Measurements from ENCODE around the gene ST7. TPM values are rescaled to one million over a fixed set of nuclear protein-coding genes. Genes with fewer than 3 reads are reported as not detected.

The ST7 gene
- total RNA-seq, 2 donors from 2014 or later, result 7.6 to 9.8 TPM

DNA sequence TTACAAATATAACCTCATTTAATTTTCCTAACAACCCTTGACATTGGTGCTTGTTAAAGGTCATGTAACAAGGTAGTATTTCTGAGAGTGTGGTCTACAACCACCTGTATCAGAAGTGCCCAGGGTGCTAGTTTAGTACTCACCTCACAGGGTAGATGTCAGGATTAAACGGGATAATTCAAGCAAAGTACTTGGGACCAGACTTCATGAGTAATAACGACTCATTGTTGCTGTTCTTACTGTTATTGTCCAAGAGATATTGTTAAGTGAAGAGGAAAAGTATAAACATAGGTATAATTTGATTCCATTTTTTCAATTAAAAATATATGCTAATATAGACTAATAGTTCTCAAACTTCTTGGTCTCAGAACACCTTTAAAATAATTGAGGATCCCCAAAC, 190.3 kb downstream of the ST7 start:
- Mint-ChIP-seq H3K4me1 (ENCODE audit: low read depth in 2 of 2) (peaks cover 5% of the 10 kb centered on the region in 2 donors), H3K27me3 (no peaks in the 10 kb centered on the region), H3K4me3 (no peak overlapping the region), H3K9me3 (no peaks in the 10 kb centered on the region), H3K36me3 (peaks cover 6% of the 10 kb centered on the region), H3K27ac (no peak overlapping the region)
- DNase-seq (ENCODE audit: low spot score) (no peak), ATAC-seq (no peak)

DNA sequence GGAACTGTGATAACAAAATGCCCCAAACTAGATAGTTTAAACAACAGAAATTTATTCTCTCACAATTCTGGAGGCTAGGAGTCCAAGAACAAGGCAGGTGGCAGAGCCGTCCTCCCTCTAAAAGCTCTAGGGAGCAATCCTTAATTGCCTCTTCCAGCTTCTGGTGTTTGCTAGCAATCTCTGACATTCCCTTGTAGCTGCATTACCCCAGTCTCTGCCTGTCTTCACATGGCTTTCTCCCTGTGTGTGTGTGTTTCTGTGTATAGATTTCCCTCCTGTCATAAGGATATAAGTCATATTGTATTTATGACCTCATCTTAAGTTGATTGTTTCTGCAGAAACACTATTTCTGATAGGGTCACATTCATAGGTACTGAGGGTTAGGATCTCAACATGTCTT, 192.0 kb downstream of the ST7 start:
- ATAC-seq (no peak), DNase-seq (ENCODE audit: low spot score) (no peak)
- Mint-ChIP-seq H3K27ac (no peak overlapping the region), H3K9me3 (no peaks in the 10 kb centered on the region), H3K27me3 (no peaks in the 10 kb centered on the region), H3K4me1 (ENCODE audit: low read depth in 2 of 2) (peaks cover 5% of the 10 kb centered on the region in 2 donors), H3K4me3 (no peak overlapping the region), H3K36me3 (peaks cover 6% of the 10 kb centered on the region)

DNA sequence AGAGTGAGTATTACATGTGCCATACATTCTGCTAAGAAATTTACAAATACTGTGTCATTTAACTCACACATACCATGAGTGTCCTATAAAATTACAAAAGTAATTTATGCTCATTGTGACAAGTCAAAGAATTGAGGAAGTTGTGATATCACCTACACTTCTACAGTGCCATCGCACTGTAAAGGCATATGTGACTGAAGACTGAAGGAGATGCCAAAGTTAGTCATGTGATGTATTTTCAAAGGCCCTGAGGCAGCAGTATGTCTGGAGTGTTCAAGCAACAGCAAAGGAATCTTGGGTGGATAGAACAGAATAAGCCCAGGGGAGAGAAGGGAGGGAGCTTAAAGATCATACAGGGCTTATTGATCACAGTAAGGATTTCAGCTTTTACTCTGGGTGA, 192.8 kb downstream of the ST7 start:
- no peaks in the 10 kb centered on the region for H3K9me3 Mint-ChIP-seq
- DNase-seq (ENCODE audit: low spot score), result no peak

DNA sequence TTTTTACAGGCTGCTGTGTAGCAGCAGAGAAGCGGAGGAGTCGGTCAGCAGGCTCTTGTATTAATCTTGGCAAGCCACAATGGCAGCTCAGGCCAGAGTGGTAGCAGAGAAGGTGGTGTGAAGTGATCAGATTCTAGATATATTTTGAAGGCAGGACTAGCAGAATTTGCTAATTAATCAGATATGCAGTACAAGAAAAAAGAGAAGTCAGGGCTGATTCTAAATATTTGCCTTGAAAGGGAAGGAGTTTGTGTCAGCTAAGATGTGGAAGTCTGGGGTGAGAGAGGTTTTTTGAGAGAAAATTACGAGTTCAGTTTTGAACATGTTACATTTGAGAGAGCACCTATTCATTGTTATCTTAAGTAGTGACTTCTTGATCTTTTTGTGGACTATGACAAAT, 193.2 kb downstream of the ST7 start:
- ATAC-seq (no peak), DNase-seq (ENCODE audit: low spot score) (no peak)
- Mint-ChIP-seq H3K27ac (no peak overlapping the region), H3K4me1 (ENCODE audit: low read depth in 2 of 2) (peaks cover 5% of the 10 kb centered on the region in 2 donors), H3K4me3 (no peak overlapping the region), H3K36me3 (peaks cover 6% of the 10 kb centered on the region), H3K9me3 (no peaks in the 10 kb centered on the region), H3K27me3 (no peaks in the 10 kb centered on the region)

More for the DNA sequence above, 192.8 kb downstream of the ST7 start:
- H3K4me1 Mint-ChIP-seq (ENCODE audit: low read depth in 2 of 2), result peaks cover 5% of the 10 kb centered on the region in 2 donors
- no peak overlapping the region for H3K27ac Mint-ChIP-seq
- peaks cover 6% of the 10 kb centered on the region for H3K36me3 Mint-ChIP-seq
- ATAC-seq, result no peak
- H3K4me3 Mint-ChIP-seq, result no peak overlapping the region
- H3K27me3 Mint-ChIP-seq, result no peaks in the 10 kb centered on the region

DNA sequence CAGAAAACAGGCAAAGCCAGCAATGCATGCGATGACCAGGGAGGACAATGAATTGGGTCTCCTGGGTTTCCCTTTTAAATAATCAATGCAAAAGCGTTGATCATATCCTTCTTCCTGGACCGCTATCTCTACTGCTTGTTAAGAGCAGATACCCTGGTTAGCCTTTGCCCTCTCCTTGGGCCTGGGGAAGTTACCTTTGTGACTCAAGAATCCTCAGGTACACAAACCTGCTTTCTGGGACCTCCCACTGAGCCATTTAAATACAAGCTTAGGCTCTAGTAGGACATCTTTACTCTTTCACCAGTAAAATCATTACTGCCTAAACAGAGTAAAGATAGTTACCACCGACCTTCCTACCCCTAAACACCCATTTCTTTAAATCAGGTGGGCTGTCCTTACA, 195.7 kb downstream of the ST7 start:
- H3K27me3 Mint-ChIP-seq, result no peaks in the 10 kb centered on the region
- H3K27ac Mint-ChIP-seq, result no peak overlapping the region
- DNase-seq (ENCODE audit: low spot score), result no peak
- H3K4me1 Mint-ChIP-seq (ENCODE audit: low read depth in 2 of 2), result no peaks in the 10 kb centered on the region
- ATAC-seq, result no peak
- H3K9me3 Mint-ChIP-seq, result no peaks in the 10 kb centered on the region
- no peaks in the 10 kb centered on the region for H3K36me3 Mint-ChIP-seq
- H3K4me3 Mint-ChIP-seq, result no peak overlapping the region

DNA sequence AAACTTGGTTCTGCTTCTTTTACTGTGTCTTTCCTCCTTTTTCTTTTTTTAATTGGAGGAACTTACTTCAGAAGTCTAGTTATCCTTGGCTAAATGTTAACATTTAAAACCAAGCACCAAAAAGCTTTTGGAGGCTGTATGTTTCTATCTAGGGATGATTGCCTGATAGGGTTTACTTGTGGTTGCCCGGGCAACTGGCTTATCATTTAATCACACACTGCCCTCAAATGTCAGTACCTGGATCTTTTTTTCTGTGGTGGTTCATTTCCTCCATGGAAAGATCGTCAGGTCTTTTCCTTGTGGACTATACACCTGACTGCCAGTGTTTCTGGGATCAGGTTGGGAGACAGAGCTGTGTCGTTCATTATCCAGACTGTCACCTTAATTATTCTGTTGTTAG, 196.4 kb downstream of the ST7 start:
- no peaks in the 10 kb centered on the region for H3K4me1 Mint-ChIP-seq (ENCODE audit: low read depth in 2 of 2)
- no peak overlapping the region for H3K27ac Mint-ChIP-seq
- no peaks in the 10 kb centered on the region for H3K9me3 Mint-ChIP-seq
- DNase-seq (ENCODE audit: low spot score) (no peak), ATAC-seq (no peak)
- no peak overlapping the region for H3K4me3 Mint-ChIP-seq
- H3K27me3 Mint-ChIP-seq, result no peaks in the 10 kb centered on the region
- no peaks in the 10 kb centered on the region for H3K36me3 Mint-ChIP-seq

DNA sequence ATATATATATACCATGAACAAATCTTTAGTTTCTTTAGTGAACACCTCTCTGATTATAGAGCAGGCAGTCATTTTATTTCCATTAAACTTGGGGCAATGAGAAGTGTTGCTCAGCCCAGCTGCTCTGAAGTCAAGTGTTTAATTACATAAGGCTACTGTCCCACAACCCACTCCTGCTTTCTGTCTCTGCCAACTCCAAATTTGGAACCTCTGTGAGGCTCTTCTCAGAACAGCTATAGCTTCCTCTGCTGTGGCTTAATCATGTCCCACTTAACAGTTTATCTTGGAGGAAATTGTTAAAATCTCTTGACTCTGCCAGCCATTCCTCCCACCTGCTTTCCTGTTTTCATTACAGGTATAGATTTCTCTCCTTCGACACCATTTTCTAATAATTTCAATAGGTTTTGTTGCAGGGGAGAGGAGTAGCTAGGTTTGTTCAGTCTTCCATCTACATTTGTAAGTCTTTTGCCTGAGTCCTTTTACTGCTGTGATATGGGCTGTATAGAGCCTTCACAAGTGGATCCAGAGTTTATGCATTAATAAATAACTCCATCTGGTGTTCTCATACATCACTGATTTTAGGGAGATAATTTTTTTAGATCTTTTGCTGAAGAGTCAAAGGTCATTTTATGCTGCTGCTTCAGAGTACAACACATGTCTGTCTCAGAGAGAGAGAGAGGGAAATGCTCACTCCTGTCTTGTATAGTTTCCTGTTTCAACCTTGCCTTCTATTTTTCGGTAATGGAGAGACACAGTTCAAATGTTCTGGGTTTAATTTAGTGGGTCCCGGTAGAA, 199.1 kb downstream of the ST7 start:
- H3K36me3 Mint-ChIP-seq, result no peaks in the 10 kb centered on the region
- ATAC-seq, result no peak
- DNase-seq (ENCODE audit: low spot score), result no peak
- no peaks in the 10 kb centered on the region for H3K9me3 Mint-ChIP-seq
- no peaks in the 10 kb centered on the region for H3K27me3 Mint-ChIP-seq
- H3K4me1 Mint-ChIP-seq (ENCODE audit: low read depth in 2 of 2), result no peaks in the 10 kb centered on the region
- no peak overlapping the region for H3K4me3 Mint-ChIP-seq
- H3K27ac Mint-ChIP-seq, result no peak overlapping the region

DNA sequence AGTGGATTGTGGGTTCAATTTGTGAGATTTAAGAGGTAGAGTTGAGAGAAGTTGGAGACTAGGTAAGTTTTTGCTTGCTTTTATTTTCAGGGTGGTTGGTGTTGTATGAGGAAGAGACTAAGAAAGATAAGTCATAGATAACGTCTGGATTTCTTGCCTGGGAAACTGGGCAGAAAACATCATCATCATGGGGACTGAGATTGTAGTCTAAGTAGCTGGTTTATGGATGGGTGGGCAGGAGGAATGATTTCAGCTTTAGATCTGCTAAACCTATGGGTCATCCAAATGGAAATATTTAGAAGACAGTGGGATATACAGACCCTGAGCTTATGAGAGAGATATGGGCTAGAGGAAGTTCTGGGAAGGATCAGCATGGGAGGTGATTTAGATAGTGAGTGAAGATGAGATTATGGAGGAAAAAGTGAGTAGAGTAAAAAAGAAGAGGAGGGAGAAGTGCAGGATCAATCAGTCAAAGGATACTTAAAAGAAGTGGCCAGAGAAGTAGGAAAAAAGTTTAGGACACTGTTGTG, 199.8 kb downstream of the ST7 start:
- H3K9me3 Mint-ChIP-seq, result no peaks in the 10 kb centered on the region
- no peaks in the 10 kb centered on the region for H3K36me3 Mint-ChIP-seq
- DNase-seq (ENCODE audit: low spot score), result no peak
- H3K27me3 Mint-ChIP-seq, result no peaks in the 10 kb centered on the region
- no peak for ATAC-seq
- H3K4me3 Mint-ChIP-seq, result no peak overlapping the region
- no peaks in the 10 kb centered on the region for H3K4me1 Mint-ChIP-seq (ENCODE audit: low read depth in 2 of 2)
- no peak overlapping the region for H3K27ac Mint-ChIP-seq

DNA sequence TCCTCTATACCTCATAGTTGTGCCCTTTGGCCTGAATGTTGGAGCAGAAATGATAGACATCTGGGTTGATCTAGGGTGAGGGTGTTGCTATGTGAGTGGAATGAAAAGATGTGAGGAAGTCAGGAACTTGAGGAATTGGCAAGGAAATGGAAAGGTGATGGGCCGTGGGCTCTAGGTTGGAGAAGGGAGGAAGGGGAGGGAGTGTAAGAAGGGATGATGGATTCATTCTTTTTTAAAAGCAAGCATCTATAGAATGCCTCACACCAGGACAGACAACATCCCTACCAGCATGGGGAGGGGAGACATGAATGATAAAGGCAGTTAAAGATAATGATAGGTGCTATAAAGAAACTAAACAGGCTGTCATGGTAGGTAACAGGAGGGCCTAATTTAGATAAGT, 201.4 kb downstream of the ST7 start:
- Mint-ChIP-seq H3K27me3 (no peaks in the 10 kb centered on the region), H3K27ac (no peak overlapping the region), H3K4me3 (no peak overlapping the region), H3K9me3 (no peaks in the 10 kb centered on the region), H3K36me3 (no peaks in the 10 kb centered on the region), H3K4me1 (ENCODE audit: low read depth in 2 of 2) (no peaks in the 10 kb centered on the region)
- ATAC-seq (no peak), DNase-seq (ENCODE audit: low spot score) (no peak)

DNA sequence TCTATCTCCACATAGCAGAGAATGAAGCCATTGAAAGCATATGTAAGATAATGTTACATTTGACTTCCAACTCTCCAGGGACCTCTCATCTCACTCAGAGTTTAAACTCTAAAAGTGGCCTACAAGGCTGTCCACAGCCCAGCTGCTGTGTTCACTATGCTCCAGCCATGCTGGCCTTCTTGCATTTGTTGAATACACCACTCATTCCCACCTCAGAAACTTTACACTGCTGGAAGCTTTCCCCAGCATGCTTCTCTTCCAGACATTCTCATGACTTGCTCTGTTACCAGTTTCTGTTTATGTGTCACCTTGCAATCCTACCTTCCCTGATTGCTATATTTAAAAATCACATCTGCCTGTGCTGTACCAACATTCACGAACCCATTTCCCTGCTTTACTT, 202.4 kb downstream of the ST7 start:
- H3K27ac Mint-ChIP-seq, result no peak overlapping the region
- DNase-seq (ENCODE audit: low spot score) (no peak), ATAC-seq (no peak)
- no peak overlapping the region for H3K4me3 Mint-ChIP-seq
- no peaks in the 10 kb centered on the region for H3K27me3 Mint-ChIP-seq
- H3K36me3 Mint-ChIP-seq, result no peaks in the 10 kb centered on the region
- no peaks in the 10 kb centered on the region for H3K9me3 Mint-ChIP-seq
- no peaks in the 10 kb centered on the region for H3K4me1 Mint-ChIP-seq (ENCODE audit: low read depth in 2 of 2)

DNA sequence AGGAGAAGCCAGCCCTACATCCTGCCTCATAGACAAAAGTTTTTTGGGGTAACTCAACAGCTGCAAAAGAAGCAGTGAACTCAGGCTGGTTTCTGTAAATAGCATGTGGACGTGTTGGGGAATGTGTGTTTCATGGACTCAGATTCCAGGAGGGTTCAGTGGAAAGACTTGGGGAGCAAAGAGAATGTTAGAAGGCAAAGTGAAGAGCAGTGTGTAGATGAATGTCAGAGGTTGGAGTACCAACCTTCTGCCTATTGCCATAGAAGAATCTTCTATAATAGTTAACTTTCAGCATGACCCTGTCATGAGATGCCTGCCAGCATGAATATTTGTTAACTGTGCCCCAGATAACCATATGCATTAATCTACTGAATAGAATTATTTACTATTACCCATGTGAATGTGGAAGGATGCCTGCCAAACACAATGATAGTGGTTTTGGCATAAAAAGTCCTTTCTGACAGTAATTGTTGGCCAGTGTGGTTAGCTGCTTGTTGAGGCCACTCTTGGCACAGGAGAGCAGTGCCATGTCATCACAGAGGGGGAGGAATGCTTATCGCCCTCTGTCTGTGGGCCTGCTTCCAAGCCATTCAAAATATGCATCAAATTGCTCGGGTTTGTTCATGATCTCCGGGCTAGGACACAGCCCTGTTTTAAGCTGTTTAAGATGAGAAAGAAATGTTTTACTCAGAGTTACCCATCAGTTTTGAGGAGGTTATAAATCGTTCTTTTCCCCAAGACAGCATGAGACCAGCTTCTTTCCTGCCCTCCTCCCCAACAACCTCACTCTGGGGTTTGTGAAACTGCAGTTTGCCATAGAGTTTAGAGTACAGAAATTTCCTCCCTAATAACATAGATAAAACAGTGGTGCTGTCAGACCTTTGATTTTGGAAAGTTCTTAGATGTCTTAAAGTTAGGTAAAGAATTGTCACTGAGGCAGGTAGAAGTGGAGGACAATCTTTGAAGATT, 204.2 kb downstream of the ST7 start:
- H3K4me1 Mint-ChIP-seq (ENCODE audit: low read depth in 2 of 2), result no peaks in the 10 kb centered on the region
- no peak overlapping the region for H3K27ac Mint-ChIP-seq
- H3K36me3 Mint-ChIP-seq, result no peaks in the 10 kb centered on the region
- DNase-seq (ENCODE audit: low spot score) (no peak), ATAC-seq (no peak)
- H3K27me3 Mint-ChIP-seq, result no peaks in the 10 kb centered on the region
- no peak overlapping the region for H3K4me3 Mint-ChIP-seq
- H3K9me3 Mint-ChIP-seq, result no peaks in the 10 kb centered on the region

DNA sequence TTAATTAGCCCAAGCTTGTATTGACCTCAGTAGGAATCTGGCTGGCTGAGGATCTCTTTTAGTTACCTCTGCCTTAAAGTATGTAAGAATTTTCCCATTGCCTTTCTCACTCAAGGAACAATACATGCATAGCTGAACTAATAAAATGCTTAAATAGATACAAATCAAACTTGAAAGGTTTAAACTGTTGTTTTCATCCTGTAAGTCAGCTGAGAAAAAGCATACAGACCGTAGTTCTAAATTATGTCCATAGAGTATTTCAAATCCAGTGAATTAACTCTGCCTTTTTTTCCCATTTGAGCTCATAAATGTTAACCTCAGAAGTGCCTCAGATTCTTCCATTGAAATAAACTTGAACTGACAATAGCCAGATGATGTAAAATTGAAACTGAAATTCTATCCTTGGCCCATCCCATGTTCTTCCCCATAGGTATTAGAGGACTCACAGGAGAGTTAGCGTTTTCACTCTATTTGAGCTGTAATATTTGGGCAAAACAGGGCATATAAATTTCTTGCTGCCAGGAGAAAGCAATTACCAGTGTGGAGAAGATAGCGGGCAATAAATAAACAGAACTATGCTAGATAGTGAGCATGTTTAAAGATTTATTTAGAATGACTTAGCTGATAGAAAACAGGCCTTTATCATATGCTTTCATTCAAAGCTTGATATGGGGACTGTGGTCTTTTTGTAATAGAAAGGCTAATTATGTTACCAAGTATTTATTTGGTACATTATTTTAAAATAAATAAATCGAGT, 205.8 kb downstream of the ST7 start:
- Mint-ChIP-seq H3K4me3 (no peak overlapping the region), H3K36me3 (no peaks in the 10 kb centered on the region), H3K4me1 (ENCODE audit: low read depth in 2 of 2) (no peaks in the 10 kb centered on the region), H3K9me3 (no peaks in the 10 kb centered on the region), H3K27ac (no peak overlapping the region), H3K27me3 (no peaks in the 10 kb centered on the region)
- DNase-seq (ENCODE audit: low spot score) (no peak), ATAC-seq (no peak)

DNA sequence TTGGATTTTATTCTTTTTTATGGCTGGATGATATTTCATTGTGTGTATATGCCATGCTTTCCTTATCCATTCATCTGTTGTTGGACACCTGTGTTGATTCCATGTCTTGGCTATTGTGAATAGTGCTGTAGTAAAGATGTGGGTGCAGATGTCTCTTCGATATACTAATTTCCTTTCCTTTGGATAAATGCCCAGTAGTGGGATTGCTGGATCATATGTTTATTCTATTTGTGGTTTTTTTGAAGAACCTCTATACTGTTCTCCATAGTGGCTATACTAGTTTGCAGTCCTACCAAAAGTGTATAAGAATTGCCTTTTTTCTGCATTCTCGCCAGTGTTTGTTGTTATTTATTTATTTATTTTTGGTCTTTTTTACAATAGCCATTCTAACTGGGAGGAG, 209.8 kb downstream of the ST7 start:
- Mint-ChIP-seq H3K4me1 (ENCODE audit: low read depth in 2 of 2) (no peaks in the 10 kb centered on the region), H3K9me3 (no peaks in the 10 kb centered on the region), H3K36me3 (no peaks in the 10 kb centered on the region), H3K27me3 (no peaks in the 10 kb centered on the region), H3K4me3 (no peak overlapping the region), H3K27ac (no peak overlapping the region)
- DNase-seq (ENCODE audit: low spot score) (no peak), ATAC-seq (no peak)
